ENCODE data around the gene CYTH4.
"Not testable (repeated sequence)": the region's sequence is repeated elsewhere in the genome, so short reads cannot be mapped to it uniquely, and the experiment has no call there.

The CYTH4 gene

GRCh38 chr22:37249986-37250385 lies 32.3 kb upstream of the CYTH4 start:
- DNase-seq: no peak

DNA sequence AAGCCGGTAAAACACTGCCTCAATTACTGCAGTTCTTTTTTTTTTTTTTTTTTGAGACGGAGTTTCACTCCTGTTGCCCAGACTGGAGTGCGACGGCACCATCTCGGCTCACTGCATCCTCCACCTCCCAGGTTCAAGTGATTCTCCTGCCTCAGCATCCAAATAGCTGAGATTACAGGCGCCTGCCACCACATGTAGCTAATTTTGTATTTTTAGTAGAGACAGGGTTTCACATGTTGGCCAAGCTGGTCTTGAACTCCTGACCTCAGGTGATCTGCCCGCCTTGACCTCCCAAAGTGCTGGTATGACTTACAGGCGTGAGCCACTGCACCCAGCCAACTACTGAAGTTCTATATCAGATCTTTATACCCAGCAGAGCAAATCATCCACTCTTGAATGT lies 30.5 kb upstream of the CYTH4 start:
- DNase-seq: not testable (repeated sequence)

- no peak for DNase-seq
These were observed 29.1 kb upstream of the CYTH4 start for GRCh38 chr22:37253126-37253660.

DNA sequence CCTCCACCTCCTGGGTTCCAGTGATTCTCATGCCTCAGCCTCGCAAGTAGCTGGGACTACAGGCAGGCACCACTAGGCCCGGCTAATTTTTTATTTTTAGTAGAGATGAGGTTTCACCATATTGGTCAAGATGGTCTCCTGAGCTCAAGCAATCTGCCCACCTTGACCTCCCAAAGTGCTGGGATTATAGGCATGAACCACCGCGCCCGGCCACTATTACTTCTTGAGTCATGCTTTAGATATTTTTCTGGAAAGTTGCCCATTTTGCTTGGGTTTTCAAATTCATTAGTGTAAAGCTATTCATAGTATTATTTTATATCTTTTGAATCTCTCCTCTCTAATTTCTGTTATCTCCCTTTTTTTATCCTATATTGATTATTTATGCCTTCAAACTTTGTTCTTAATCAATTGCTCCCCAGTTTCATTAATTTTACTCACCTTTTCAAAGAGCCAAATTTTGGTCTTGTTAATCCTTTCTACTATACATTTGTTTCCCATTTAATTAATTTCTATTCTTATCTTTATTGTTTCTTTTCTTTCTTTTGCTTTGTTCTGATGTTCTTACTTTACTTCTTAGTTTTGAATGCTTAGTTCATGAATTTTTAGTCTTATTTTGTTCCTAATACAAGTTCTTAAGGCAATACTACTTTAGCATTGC lies 28.0 kb upstream of the CYTH4 start:
- DNase-seq: no peak

GRCh38 chr22:37254867-37255233 lies 27.5 kb upstream of the CYTH4 start:
- no peak for DNase-seq

- no peak for DNase-seq
These were observed 26.7 kb upstream of the CYTH4 start for GRCh38 chr22:37255558-37256006.

- no peak for DNase-seq
These were observed 26.1 kb upstream of the CYTH4 start for GRCh38 chr22:37256075-37256726.

DNA sequence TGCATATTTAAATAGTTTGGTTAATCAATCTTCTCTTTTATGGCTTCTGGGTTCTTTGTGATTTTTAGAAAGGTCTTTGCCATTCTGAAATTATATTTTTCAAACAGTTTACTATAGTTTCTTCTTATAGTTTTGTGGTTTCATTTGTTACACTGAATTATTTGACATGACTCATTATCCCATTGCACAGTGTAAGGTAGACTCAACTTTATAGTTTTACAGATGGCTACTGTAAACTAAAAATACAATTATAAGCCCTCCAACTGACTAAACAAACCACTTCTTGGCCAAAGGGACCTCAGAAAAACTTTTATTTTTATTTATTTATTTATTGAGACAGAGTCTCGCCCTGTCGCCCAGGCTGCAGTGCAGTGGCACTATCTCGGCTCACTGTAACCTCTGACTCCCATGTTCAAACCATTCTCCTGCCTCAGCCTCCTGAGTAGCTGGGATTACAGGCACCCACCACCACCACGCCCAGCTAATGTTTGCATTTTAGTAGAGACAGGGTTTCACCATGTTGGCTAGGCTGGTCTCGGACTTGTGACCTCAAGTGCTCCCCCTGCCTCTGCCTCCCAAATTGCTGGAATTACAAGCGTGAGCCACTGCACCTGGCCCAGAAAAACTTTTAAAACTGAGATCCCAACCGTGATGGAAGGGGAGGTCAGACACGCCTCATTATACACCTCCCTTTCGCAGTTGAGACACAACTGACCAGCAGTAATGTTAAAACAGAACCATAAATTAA lies 24.1 kb upstream of the CYTH4 start:
- DNase-seq: no peak

DNA sequence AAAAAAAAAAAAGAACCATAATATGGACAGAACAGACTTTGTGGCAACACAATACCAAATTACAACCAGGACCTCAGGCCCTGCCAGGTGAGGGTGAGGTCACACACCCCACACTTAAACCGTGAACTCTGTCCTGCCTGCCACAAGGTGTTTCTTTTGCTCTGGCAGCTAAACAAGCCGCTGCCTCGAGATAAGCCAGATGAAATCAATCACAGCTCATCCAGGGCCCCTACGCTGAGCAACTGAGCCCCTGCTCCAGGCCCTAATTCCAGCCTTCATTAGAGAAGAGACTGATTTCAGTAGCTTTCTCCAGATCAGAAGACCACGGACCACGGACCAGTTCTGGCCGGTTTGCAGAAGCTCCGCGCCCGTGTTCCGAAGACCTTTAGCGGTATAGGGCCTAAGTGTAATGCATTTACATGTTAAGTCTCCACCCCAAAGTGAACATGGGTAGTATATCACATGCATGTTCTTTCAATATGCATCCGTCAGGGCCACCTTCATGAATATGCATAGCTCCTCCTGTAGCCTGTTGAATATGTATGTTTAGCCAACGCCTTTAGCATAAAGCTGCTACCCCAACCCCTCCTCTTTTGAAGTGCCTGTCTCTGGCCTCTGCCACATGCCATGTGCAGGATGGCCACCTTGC lies 23.4 kb upstream of the CYTH4 start:
- DNase-seq: no peak

DNA sequence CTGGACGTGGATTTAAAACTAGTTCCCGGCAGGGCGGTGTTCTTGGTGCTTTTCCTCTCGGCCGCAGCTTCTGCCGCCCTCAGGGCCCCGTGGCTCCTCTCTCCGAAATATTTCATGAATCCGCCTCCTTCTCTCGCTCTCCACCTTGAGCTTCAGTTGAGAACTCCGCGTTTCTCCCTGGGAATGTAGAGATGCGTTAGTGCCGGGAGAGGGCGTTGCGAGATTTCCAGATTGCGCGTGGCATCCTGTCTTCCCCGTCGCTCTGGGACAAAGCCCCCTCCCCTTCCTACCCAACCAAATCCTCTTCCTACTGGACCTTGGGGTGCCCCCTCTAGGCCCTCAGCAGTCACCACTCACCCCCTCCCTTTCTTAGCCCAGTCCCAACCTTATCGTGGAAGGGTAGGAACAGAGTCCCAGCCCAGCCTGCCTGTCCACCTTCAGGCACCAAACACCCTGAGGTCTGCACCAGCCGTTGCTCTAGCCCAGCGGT lies 22.7 kb upstream of the CYTH4 start:
- no peak for DNase-seq

GRCh38 chr22:37260155-37260795 lies 22.0 kb upstream of the CYTH4 start:
- DNase-seq: no peak

DNA sequence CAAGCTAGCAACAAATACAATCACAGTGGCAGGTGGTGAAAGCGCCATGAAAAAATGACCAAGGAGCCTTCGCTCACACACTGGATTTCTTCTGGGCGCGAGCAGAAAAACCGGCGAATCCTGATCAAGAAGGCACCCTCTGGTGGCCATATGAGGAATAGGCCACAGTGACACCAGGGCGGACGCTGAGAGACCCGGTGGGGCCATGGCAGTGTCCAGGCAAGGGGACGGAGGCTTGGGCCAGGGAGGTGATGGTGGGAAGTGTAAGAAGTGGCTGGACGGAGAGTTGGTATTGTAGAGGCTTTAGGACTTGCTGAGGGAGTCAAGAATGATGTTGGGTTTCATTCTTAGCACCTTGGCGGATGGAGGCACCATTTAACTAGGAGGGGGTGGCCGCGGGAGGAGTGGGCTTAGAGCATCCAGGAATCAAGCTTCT lies 21.4 kb upstream of the CYTH4 start:
- DNase-seq: no peak

DNA sequence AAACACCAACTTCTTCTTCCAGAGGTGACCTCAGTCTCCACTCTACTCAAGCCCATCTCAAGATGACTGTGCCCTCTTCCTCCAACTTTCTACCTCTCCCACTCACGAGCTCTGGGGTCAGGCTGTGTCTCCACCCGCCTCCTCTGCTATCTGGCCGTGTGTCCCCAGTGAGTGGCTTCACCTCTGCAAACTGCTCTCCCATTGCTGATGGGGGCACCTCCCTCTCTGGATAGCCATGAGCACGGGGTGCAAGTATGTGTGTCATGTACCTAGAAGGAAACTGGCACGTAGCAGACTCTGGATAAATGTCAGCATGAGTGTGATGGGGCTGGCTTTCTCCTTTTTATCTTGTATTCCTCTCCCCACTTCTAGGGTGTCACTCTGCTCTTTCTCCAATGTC lies 20.0 kb upstream of the CYTH4 start:
- DNase-seq: no peak

DNA sequence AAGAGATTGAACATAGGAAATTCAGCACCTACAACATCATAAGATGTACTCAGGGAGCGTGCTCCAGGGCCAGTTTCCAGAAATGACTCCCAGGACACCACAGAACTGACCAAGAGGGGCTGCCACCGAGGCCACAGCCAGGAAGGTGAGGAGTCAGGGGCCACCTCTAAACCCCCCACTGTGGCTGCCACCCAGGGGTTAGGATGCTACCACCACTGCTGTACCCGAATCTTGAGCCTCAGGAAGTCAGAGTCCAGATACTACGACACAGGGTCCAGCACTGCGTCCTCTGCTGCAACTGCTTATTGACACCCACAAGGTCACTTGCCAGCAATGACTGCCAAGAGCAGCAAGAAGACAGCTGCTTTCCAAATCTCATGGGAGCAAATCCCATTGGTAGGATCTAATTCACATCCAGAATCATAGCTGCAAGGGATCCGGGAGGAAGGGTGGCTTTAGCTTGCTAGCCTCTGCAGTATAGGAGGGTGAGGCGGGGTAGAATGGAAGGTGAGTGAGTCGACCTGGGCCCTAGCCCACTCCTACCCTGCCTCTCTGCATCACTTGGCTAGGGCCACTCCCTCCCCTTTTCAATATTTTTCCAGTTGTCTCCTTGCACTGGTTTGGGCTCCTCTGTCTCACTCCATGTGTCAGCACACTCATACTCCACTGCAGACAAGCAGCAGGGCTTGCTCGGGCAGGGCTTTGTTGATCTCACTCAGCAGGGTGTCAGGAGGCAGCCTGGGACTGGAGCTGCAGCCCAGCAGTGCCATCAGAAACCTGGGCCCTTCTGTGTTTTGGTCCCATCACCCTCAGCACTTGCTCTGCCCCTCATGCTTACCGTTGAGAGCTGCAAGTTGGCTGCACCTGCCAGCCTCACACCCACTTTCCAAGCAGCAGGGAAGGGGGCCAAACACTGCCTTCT lies 18.1 kb upstream of the CYTH4 start:
- no peak for DNase-seq

GRCh38 chr22:37266581-37267134 lies 15.7 kb upstream of the CYTH4 start:
- DNase-seq: no peak

- peak; percentile 59 for DNase-seq
These were observed 15.1 kb upstream of the CYTH4 start for GRCh38 chr22:37267135-37267587.

- DNase-seq: no peak
These were observed 14.5 kb upstream of the CYTH4 start for GRCh38 chr22:37267661-37268413.

DNA sequence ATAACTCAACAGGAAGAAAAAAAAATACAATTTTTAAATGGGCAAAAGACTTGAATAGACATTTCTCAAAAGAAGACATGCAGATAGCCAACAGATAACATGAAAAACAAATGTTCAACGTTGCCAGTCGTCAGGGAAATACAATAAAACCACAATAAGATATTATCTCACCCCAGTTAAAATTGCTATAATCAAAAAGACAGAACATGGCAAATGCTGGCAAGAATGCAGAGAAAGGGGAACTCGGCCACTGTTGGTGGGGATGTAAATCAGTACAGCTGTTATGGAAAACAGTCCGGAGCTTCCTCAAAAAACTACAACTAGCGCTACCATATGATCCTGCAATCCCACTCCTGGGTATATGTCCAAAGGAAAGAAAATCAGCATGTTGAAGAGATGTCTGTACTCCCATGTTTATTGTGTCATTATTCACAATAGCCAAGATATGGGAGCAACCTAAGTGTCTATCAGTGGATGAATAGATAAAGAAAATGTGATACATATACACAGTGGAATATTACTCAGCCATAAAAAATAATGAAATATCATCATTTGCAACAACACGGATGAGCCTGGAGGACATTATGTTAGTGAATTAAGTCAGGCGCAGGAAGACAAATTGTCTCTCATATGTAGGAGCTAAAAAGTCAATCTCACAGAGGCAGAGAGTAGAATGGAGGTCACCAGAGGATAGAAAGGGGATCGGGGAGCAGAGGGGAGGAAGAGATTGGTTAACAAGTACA lies 12.2 kb upstream of the CYTH4 start:
- DNase-seq: no peak

GRCh38 chr22:37270928-37271650 lies 11.2 kb upstream of the CYTH4 start:
- DNase-seq: no peak
